Aorta (tissue), 5 donors: ENCODE measurements around the gene RHEB. TPM values are rescaled to one million over a fixed set of nuclear protein-coding genes. Genes with fewer than 3 reads are reported as not detected.

ENCODE experiments used
- ATAC-seq: fragments of 200-7000 bp; cut with Tn5 transposase; one replicate; pipeline ENCODE4 v1.9.1; 2022; ENCODE audit warnings: moderate library complexity; ENCODE audit not compliant: low FRiP score
- DNase-seq, 2 donors: peaks; one replicate each; pipeline ENCODE4 v3.0.0-alpha.2; 2020
- H3K27ac ChIP-seq, 2 donors: one replicate each; pipeline ENCODE4 v1.5.1; 2013; ENCODE audit warnings: low read length in 2 of 2, mild to moderate bottlenecking in 2 of 2, moderate library complexity in 2 of 2, control low read depth in 1 of 2, inconsistent platforms in 1 of 2, low read depth in 1 of 2
- H3K27me3 ChIP-seq, 2 donors: one replicate each; pipeline ENCODE4 v1.6.1; 2013; ENCODE audit warnings: control low read depth in 1 of 2, low read length in 1 of 2, mild to moderate bottlenecking in 1 of 2, moderate library complexity in 1 of 2; ENCODE audit not compliant: insufficient read depth in 2 of 2, control insufficient read depth in 1 of 2
- H3K36me3 ChIP-seq, 2 donors: one replicate each; pipeline ENCODE4 v1.6.1; 2013; ENCODE audit warnings: control low read depth in 1 of 2, low read length in 1 of 2, mild to moderate bottlenecking in 1 of 2; ENCODE audit not compliant: insufficient read depth in 2 of 2, control insufficient read depth in 1 of 2
- H3K4me1 ChIP-seq, 2 donors: one replicate each; pipeline ENCODE4 v1.6.1; 2013; ENCODE audit warnings: low read length in 2 of 2, control low read depth in 1 of 2, mild to moderate bottlenecking in 1 of 2, moderate library complexity in 1 of 2; ENCODE audit not compliant: insufficient read depth in 2 of 2, control insufficient read depth in 1 of 2
- H3K4me3 ChIP-seq, 2 donors: one replicate each; pipeline ENCODE4 v1.5.1; 2013; ENCODE audit warnings: low read length in 2 of 2, control low read depth in 1 of 2, mild to moderate bottlenecking in 1 of 2
- H3K9me3 ChIP-seq: one replicate; pipeline ENCODE4 v1.6.1; 2013; ENCODE audit warnings: mild to moderate bottlenecking, low read length; ENCODE audit not compliant: control insufficient read depth
- WGBS, 2 donors: extraction: QIAGEN DNeasy Blood & Tissue Kit; methylation state at CpG; one replicate each; pipeline ENCODE4 v1.1.7; 2013; 5-methylcytosine and 5-hydroxymethylcytosine counted together
- intact Hi-C, 2 donors: fragments of 100-400 bp; cut with DNase I; formaldehyde crosslinking; loops; one replicate each; pipeline versions ENCODE4 v1.14.2 to v1.15.0; 2022
- polyA plus RNA-seq, 2 donors: library from polyadenylated mRNA; stranded (reverse); fragments of 200-250 nt; gene quantifications; one replicate each; pipeline ENCODE4 v1.2.3, GENCODE V29; 2013
- total RNA-seq, 2 donors: library from RNA; stranded (reverse); fragmentation: NEBNext Ultra II Directional; extraction: Animal tissue kit (Norgen Biotek cat#: 25700); gene quantifications; one replicate each; pipeline ENCODE4 v1.2.1, GENCODE V29; 2021
- donor health status: healthy with polysubstance abuse.
- donor health status: Bipolar disorder and iron deficiency.
- donor health status: DM: no; HTN: no; CAD: no.
- donor health status: DM: no; HTN: no; CAD: no.
- donor health status: DM: yes; HTN: yes; CAD: no.

The RHEB gene
- total and polyA plus RNA-seq, 4 donors, result 78.8 to 122 (median 107) TPM

- Histone ChIP-seq H3K4me3 (no peak overlapping the region), H3K9me3 (no peaks in the 10 kb centered on the region), H3K27me3 (no peaks in the 10 kb centered on the region), H3K36me3 (no peaks in the 10 kb centered on the region), H3K4me1 (peaks cover 2% of the 10 kb centered on the region in 2 donors), H3K27ac (peak overlapping the region in 1 of 2 donors; percentile 24)
- DNase-seq (no peak), ATAC-seq (peak; percentile 74)
- 53 to 57% methylated on average over 7 of the region's 7 CpGs for WGBS, 2 donors
- intact Hi-C loops, result loop anchor here in 1 of 2 donors (2.0 kb wide), 1 partner anchor 37 kb away; no protein-coding TSS in a partner anchor
Measured at GRCh38 chr7:151503902-151504714, 15.6 kb downstream of the RHEB start.

- Histone ChIP-seq H3K27me3 (no peaks in the 10 kb centered on the region), H3K36me3 (no peaks in the 10 kb centered on the region), H3K27ac (no peak overlapping the region), H3K9me3 (no peaks in the 10 kb centered on the region), H3K4me3 (no peak overlapping the region), H3K4me1 (peaks cover 0 to 2% of the 10 kb centered on the region in 2 donors)
- intact Hi-C loops, result loop anchor here in 1 of 2 donors (2.0 kb wide), 1 partner anchor 39 kb away; no protein-coding TSS in a partner anchor
- 97 to 98% methylated on average over 15 of the region's 15 CpGs for WGBS, 2 donors
- no peak for ATAC-seq
- DNase-seq, result no peak
Measured at GRCh38 chr7:151501676-151502075, 18.0 kb downstream of the RHEB start.

- Histone ChIP-seq H3K4me3 (no peak overlapping the region), H3K36me3 (no peaks in the 10 kb centered on the region), H3K27ac (no peak overlapping the region), H3K27me3 (no peaks in the 10 kb centered on the region), H3K4me1 (peaks cover 0 to 3% of the 10 kb centered on the region in 2 donors), H3K9me3 (no peaks in the 10 kb centered on the region)
- intact Hi-C loops, result no loop called here
- WGBS, 2 donors, result 77 to 78% methylated on average over 5 of the region's 5 CpGs
- ATAC-seq (no peak), DNase-seq (no peak)
Measured at GRCh38 chr7:151498495-151498894, 21.2 kb downstream of the RHEB start.

- WGBS, 2 donors, result 83 to 84% methylated on average over 10 of the region's 10 CpGs
- Histone ChIP-seq H3K27me3 (no peaks in the 10 kb centered on the region), H3K27ac (no peak overlapping the region), H3K4me3 (no peak overlapping the region), H3K4me1 (peaks cover 0 to 3% of the 10 kb centered on the region in 2 donors), H3K36me3 (no peaks in the 10 kb centered on the region), H3K9me3 (no peaks in the 10 kb centered on the region)
- no peak for ATAC-seq
- intact Hi-C loops, result no loop called here
- no peak for DNase-seq
Measured at GRCh38 chr7:151497306-151497871, 22.3 kb downstream of the RHEB start.

GRCh38 chr7:151495360-151495759 lies 24.3 kb downstream of the RHEB start:
- H3K4me3 ChIP-seq, result no peak overlapping the region
- no peaks in the 10 kb centered on the region for H3K36me3 ChIP-seq
- no peak for DNase-seq
- no peak for ATAC-seq
- peaks cover 2 to 3% of the 10 kb centered on the region in 2 donors for H3K4me1 ChIP-seq
- no peaks in the 10 kb centered on the region for H3K9me3 ChIP-seq
- no peak overlapping the region for H3K27ac ChIP-seq
- no peaks in the 10 kb centered on the region for H3K27me3 ChIP-seq
- WGBS, 2 donors, result 91 to 92% methylated on average over 2 of the region's 2 CpGs
- intact Hi-C loops, result no loop called here

GRCh38 chr7:151494298-151495284 lies 25.1 kb downstream of the RHEB start:
- intact Hi-C loops, result no loop called here
- Histone ChIP-seq H3K9me3 (no peaks in the 10 kb centered on the region), H3K4me3 (no peak overlapping the region), H3K4me1 (peaks cover 2 to 3% of the 10 kb centered on the region in 2 donors), H3K27me3 (no peaks in the 10 kb centered on the region), H3K27ac (no peak overlapping the region), H3K36me3 (no peaks in the 10 kb centered on the region)
- 13 to 25% methylated on average over 13 of the region's 13 CpGs for WGBS, 2 donors
- DNase-seq, result no peak
- no peak for ATAC-seq

GRCh38 chr7:151493083-151493482 lies 26.6 kb downstream of the RHEB start:
- Histone ChIP-seq H3K4me3 (no peak overlapping the region), H3K27me3 (no peaks in the 10 kb centered on the region), H3K9me3 (no peaks in the 10 kb centered on the region), H3K4me1 (peaks cover 2 to 3% of the 10 kb centered on the region in 2 donors), H3K36me3 (no peaks in the 10 kb centered on the region), H3K27ac (no peak overlapping the region)
- 95 to 97% methylated on average over 8 of the region's 8 CpGs for WGBS, 2 donors
- DNase-seq (no peak), ATAC-seq (no peak)
- intact Hi-C loops, result no loop called here

GRCh38 chr7:151491859-151492258 lies 27.8 kb downstream of the RHEB start:
- Histone ChIP-seq H3K4me1 (peaks cover 2 to 3% of the 10 kb centered on the region in 2 donors), H3K4me3 (no peak overlapping the region), H3K27me3 (no peaks in the 10 kb centered on the region), H3K9me3 (no peaks in the 10 kb centered on the region), H3K27ac (no peak overlapping the region), H3K36me3 (peaks cover 0 to 2% of the 10 kb centered on the region in 2 donors)
- intact Hi-C loops, result no loop called here
- ATAC-seq (no peak), DNase-seq (no peak)
- 84 to 85% methylated on average over 3 of the region's 3 CpGs for WGBS, 2 donors
